ENCODE results near the gene TRPM3.

The TRPM3 gene

GRCh38 chr9:71096421-71097108 is 24.9 kb downstream of the TRPM3 start:
- no peak for DNase-seq

DNA sequence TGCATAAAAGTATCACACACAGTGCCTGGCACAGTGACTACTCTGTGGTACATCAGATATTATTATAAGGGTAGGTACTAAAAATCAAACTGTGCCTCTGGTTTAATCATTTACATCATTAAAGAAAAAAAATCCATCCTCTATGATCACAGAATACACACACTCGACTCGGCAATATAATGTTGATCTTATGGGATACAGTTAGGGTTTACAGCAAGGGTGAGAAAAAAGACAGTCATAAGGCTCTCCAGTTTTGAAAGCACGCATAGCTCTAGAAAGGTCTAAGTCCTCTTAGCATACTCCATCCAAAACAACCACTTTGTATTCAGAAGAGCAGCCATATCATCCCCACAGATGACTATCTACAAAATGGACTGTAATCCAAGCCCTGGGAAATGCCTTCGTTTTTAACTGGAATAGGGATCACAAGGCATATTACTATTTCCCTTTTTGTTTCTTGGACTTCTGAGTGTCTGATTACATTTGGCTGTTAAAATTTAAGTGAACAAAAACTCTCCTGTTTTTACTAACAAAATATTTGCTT is 26.6 kb downstream of the TRPM3 start:
- DNase-seq, result no peak

GRCh38 chr9:71090896-71091295 is 30.5 kb downstream of the TRPM3 start:
- no peak for DNase-seq

- no peak for DNase-seq
These were observed 42.0 kb downstream of the TRPM3 start for GRCh38 chr9:71079451-71079850.

DNA sequence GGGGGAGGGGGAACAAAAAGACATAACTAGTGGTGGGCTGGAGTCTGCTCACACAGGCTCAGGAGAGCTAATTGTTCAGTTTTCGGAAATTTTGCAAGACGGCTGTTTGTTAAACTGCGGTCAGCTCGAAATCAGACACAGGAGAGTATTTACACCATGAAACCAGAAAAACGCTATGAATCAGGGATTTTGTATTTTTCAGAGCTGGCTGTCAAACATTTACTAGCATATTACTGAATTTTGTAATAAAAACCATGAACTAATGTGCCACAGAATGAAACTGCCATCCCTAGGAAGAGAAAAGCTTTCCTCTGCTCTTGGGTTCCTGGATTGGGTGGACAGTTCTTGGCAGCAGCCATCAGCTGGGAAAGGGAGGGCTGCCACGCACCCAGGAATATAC is 45.3 kb downstream of the TRPM3 start:
- no peak for DNase-seq

- no peak for DNase-seq
These were observed 47.9 kb downstream of the TRPM3 start for GRCh38 chr9:71073494-71073893.

GRCh38 chr9:71072587-71072986 is 48.8 kb downstream of the TRPM3 start:
- DNase-seq, result no peak

- no peak for DNase-seq
These were observed 49.8 kb downstream of the TRPM3 start for GRCh38 chr9:71071633-71072032.

GRCh38 chr9:71058660-71059059 is 62.8 kb downstream of the TRPM3 start:
- no peak for DNase-seq

DNA sequence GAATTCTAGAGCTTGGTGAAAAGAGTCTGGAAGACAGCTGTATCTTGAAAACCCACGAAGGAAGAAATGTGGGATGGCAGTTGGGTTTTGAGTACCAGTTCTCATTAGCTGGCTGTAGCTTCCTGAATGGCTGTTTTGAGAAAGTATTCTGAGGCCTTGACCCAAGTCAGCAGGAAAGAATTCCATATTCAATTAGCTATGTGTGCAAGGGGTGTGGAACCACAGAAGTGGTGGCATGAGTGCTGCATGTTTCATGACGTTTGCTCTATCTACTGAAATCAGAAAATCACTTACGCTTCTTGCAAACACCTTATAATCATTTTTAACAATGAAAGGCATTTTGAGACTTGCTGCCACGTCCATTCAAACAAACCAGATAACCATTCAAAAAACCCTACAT is 69.1 kb downstream of the TRPM3 start:
- DNase-seq, result no peak

- no peak for DNase-seq
These were observed 73.1 kb downstream of the TRPM3 start for GRCh38 chr9:71048280-71048679.

DNA sequence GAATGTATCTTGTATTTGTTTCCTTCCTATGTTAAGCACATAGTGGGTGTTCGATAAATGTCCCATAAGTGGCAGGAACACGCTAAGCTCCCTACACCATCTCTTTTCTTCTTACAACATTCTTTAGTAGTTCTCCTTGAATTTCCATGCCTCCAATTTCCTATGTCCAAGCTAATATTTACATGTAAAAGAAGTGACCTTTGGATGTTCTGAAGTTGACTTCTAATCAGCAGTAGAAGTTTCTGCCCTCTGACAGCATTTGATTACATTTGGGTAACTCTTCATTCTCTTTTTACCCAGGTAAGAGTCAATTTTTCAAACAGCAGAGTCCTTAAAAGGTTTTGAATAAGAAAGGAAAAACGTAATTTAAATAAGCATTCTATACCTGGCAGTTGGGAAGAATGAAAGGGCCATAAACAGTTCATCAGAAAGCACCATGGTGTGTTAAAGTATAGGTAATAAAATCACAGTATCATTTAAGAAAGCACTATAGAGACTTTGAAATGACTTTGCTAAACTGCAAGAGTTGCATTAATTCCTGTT is 78.9 kb downstream of the TRPM3 start:
- no peak for DNase-seq

GRCh38 chr9:71037521-71037920 is 83.9 kb downstream of the TRPM3 start:
- no peak for DNase-seq

GRCh38 chr9:71036501-71036900 is 84.9 kb downstream of the TRPM3 start:
- DNase-seq, result no peak

DNA sequence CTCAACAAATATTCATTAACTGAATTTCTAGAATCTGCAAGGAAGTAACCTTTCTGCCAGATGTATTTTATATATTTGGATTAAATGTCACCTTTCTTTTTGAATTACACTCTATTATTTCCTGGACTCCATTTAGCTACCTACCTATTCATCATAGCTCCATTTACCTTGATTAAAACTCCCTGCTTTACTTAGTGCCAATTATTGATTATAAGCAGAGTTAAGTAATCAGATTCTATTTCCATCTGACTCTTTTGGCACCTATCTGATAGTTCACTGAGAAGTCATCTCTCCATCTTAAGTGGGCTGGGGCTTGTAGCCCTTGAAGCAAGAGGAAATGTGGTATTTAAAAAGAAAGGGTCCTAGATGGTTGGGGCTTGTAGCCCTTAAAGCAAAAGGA is 88.6 kb downstream of the TRPM3 start:
- no peak for DNase-seq

- DNase-seq, result no peak
These were observed 95.7 kb downstream of the TRPM3 start for GRCh38 chr9:71025728-71026127.

DNA sequence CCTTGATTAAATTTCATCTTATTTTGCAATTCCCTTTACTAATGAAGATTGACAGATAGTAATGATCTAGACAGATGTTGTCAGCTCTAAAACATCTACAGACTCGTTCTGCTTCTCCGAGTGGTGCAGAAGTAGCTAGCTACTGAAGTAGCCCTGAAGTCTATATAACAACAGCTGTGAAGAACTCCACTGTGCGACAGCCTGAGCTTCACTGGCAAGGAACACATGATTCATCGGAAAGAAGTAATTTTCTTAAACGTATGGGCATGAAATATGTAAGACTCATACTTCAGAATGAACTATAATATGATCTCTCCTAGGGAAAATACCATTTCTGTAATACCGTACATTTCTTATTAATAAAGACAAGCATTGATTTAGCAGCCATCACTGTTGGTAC is 96.2 kb downstream of the TRPM3 start:
- DNase-seq, result no peak

DNA sequence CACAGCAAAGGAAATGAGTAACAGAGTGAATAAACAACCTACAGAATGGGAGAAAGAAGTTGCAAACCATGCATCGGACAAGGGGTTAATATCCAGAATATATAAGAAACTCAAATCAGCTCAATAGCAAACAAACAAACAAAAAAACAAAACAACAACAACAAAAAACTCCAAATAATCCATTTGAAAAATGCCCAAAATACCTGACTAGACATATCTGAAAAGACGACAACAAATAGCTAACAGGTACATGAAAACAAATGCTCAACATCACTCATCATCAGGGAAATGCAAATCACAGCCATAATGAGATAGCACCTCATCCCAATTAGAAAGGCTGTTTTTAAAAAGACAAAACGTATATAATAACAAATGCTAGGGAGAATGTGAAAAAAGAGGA is 111.2 kb downstream of the TRPM3 start:
- no peak for DNase-seq

- DNase-seq, result no peak
These were observed 116.0 kb downstream of the TRPM3 start for GRCh38 chr9:71005456-71005855.

- DNase-seq, result no peak
These were observed 117.2 kb downstream of the TRPM3 start for GRCh38 chr9:71004196-71004595.

DNA sequence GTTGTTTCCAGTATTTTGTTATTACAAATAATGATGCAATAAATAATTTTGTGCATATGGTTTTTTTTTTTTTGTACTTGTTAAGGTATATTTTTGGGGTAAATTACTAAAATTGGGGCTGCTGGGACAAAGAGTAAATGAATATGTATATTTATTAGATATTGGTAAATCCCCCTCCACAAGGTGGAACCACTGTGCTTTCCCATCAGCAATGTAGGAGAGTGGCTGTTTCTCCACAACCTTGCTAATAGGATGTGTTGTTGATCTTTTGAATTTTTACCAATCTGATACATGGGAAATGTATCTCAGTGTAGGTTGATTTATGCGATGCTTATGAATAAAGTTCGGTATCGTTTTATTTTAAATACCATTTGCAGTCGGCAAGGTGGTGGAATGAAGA is 118.1 kb downstream of the TRPM3 start:
- DNase-seq, result no peak

DNA sequence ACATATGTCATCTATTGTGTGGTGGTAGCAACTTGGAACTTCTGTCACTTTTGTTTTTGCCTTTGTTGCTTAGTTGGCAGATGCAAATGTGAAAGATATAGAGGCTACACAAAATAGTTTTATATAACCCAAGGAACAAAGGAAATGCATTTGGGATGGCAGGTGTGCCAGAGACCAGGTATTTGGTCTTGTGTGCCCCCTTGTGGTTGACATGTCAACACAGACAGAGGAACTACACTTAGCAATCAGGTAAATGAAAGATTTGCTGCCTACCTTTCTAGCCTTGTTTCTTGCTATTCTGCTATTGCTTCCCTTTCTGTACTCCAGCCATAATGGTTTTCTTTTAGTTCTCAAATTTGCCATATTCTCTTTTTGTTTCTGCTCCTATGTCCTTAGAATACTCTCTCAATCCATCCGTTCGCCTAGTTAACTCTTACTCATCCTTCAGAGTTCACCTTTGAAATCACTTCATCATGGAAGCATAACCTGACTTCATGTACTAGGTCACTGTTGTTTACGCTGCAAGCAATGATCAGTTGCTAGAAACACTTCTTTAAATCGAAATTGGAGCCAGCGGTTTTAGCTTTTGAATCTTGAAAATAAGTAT is 119.5 kb downstream of the TRPM3 start:
- DNase-seq, result no peak

GRCh38 chr9:70998962-70999361 is 122.5 kb downstream of the TRPM3 start:
- no peak for DNase-seq

- no peak for DNase-seq
These were observed 125.9 kb downstream of the TRPM3 start for GRCh38 chr9:70995511-70995910.

GRCh38 chr9:70994582-70994981 is 126.8 kb downstream of the TRPM3 start:
- no peak for DNase-seq

Data from NCI-H1694 treated with DMSO at 0.1 percent for 48 hours (cell line).